ENCODE results near the gene ASB12. TPM values are rescaled to one million over a fixed set of nuclear protein-coding genes. Genes with fewer than 3 reads are reported as not detected.

The ASB12 gene
- polyA plus RNA-seq, 2 donors, result 0.18 to 0.24 TPM

GRCh38 chrX:64190136-64190740 lies 40.2 kb downstream of the ASB12 start:
- Histone ChIP-seq H3K36me3 (ENCODE audit: control insufficient read depth in 2 of 2, insufficient read depth in 2 of 2, low read length in 1 of 2) (peaks cover 3 to 25% of the 10 kb centered on the region in 2 donors), H3K4me3 (ENCODE audit: low read depth in 1 of 2, low read length in 2 of 2) (no peak overlapping the region), H3K4me1 (ENCODE audit: control insufficient read depth in 2 of 2, insufficient read depth in 2 of 2, low read length in 1 of 2) (no peaks in the 10 kb centered on the region), H3K27me3 (ENCODE audit: control insufficient read depth in 1 of 2, insufficient read depth in 2 of 2, low read length in 2 of 2) (no peaks in the 10 kb centered on the region), H3K9me3 (ENCODE audit: control insufficient read depth in 2 of 2, insufficient read depth in 1 of 2, low read depth in 1 of 2, low read length in 1 of 2) (no peaks in the 10 kb centered on the region), H3K27ac (ENCODE audit: low read depth in 2 of 2, low read length in 1 of 2) (no peak overlapping the region)
- WGBS, 2 donors, result 76 to 97% methylated on average over 10 of the region's 10 CpGs

GRCh38 chrX:64188901-64189300 lies 41.5 kb downstream of the ASB12 start:
- Histone ChIP-seq H3K27ac (ENCODE audit: low read depth in 2 of 2, low read length in 1 of 2) (no peak overlapping the region), H3K36me3 (ENCODE audit: control insufficient read depth in 2 of 2, insufficient read depth in 2 of 2, low read length in 1 of 2) (peaks cover 3 to 25% of the 10 kb centered on the region in 2 donors), H3K9me3 (ENCODE audit: control insufficient read depth in 2 of 2, insufficient read depth in 1 of 2, low read depth in 1 of 2, low read length in 1 of 2) (no peaks in the 10 kb centered on the region), H3K27me3 (ENCODE audit: control insufficient read depth in 1 of 2, insufficient read depth in 2 of 2, low read length in 2 of 2) (no peaks in the 10 kb centered on the region), H3K4me3 (ENCODE audit: low read depth in 1 of 2, low read length in 2 of 2) (no peak overlapping the region), H3K4me1 (ENCODE audit: control insufficient read depth in 2 of 2, insufficient read depth in 2 of 2, low read length in 1 of 2) (no peaks in the 10 kb centered on the region)
- 94 to 96% methylated on average over 3 of the region's 3 CpGs for WGBS, 2 donors

- no peak overlapping the region for H3K27ac ChIP-seq (ENCODE audit: low read depth in 2 of 2, low read length in 1 of 2)
- H3K4me1 ChIP-seq (ENCODE audit: control insufficient read depth in 2 of 2, insufficient read depth in 2 of 2, low read length in 1 of 2), result no peaks in the 10 kb centered on the region
- no peaks in the 10 kb centered on the region for H3K9me3 ChIP-seq (ENCODE audit: control insufficient read depth in 2 of 2, insufficient read depth in 1 of 2, low read depth in 1 of 2, low read length in 1 of 2)
- H3K27me3 ChIP-seq (ENCODE audit: control insufficient read depth in 1 of 2, insufficient read depth in 2 of 2, low read length in 2 of 2), result no peaks in the 10 kb centered on the region
- peaks cover 3 to 22% of the 10 kb centered on the region in 2 donors for H3K36me3 ChIP-seq (ENCODE audit: control insufficient read depth in 2 of 2, insufficient read depth in 2 of 2, low read length in 1 of 2)
- H3K4me3 ChIP-seq (ENCODE audit: low read depth in 1 of 2, low read length in 2 of 2), result no peak overlapping the region
These were observed 42.7 kb downstream of the ASB12 start for GRCh38 chrX:64187762-64188150.

GRCh38 chrX:64186974-64187761 lies 43.2 kb downstream of the ASB12 start:
- peaks cover 0 to 17% of the 10 kb centered on the region in 2 donors for H3K36me3 ChIP-seq (ENCODE audit: control insufficient read depth in 2 of 2, insufficient read depth in 2 of 2, low read length in 1 of 2)
- no peaks in the 10 kb centered on the region for H3K27me3 ChIP-seq (ENCODE audit: control insufficient read depth in 1 of 2, insufficient read depth in 2 of 2, low read length in 2 of 2)
- H3K27ac ChIP-seq (ENCODE audit: low read depth in 2 of 2, low read length in 1 of 2), result no peak overlapping the region
- H3K9me3 ChIP-seq (ENCODE audit: control insufficient read depth in 2 of 2, insufficient read depth in 1 of 2, low read depth in 1 of 2, low read length in 1 of 2), result no peaks in the 10 kb centered on the region
- WGBS, 2 donors, result 59 to 97% methylated on average over 1 of the region's 1 CpG
- H3K4me3 ChIP-seq (ENCODE audit: low read depth in 1 of 2, low read length in 2 of 2), result no peak overlapping the region
- no peaks in the 10 kb centered on the region for H3K4me1 ChIP-seq (ENCODE audit: control insufficient read depth in 2 of 2, insufficient read depth in 2 of 2, low read length in 1 of 2)

- Histone ChIP-seq H3K4me3 (ENCODE audit: low read depth in 1 of 2, low read length in 2 of 2) (no peak overlapping the region), H3K36me3 (ENCODE audit: control insufficient read depth in 2 of 2, insufficient read depth in 2 of 2, low read length in 1 of 2) (no peaks in the 10 kb centered on the region), H3K9me3 (ENCODE audit: control insufficient read depth in 2 of 2, insufficient read depth in 1 of 2, low read depth in 1 of 2, low read length in 1 of 2) (no peaks in the 10 kb centered on the region), H3K4me1 (ENCODE audit: control insufficient read depth in 2 of 2, insufficient read depth in 2 of 2, low read length in 1 of 2) (no peaks in the 10 kb centered on the region), H3K27me3 (ENCODE audit: control insufficient read depth in 1 of 2, insufficient read depth in 2 of 2, low read length in 2 of 2) (no peaks in the 10 kb centered on the region), H3K27ac (ENCODE audit: low read depth in 2 of 2, low read length in 1 of 2) (no peak overlapping the region)
- WGBS, 2 donors, result 69 to 92% methylated on average over 2 of the region's 2 CpGs
These were observed 46.0 kb downstream of the ASB12 start for GRCh38 chrX:64184396-64184795.

- WGBS, 2 donors, result 85 to 100% methylated on average over 2 of the region's 2 CpGs
- Histone ChIP-seq H3K36me3 (ENCODE audit: control insufficient read depth in 2 of 2, insufficient read depth in 2 of 2, low read length in 1 of 2) (no peaks in the 10 kb centered on the region), H3K27ac (ENCODE audit: low read depth in 2 of 2, low read length in 1 of 2) (no peak overlapping the region), H3K4me1 (ENCODE audit: control insufficient read depth in 2 of 2, insufficient read depth in 2 of 2, low read length in 1 of 2) (peaks cover 0 to 2% of the 10 kb centered on the region in 2 donors), H3K9me3 (ENCODE audit: control insufficient read depth in 2 of 2, insufficient read depth in 1 of 2, low read depth in 1 of 2, low read length in 1 of 2) (no peaks in the 10 kb centered on the region), H3K4me3 (ENCODE audit: low read depth in 1 of 2, low read length in 2 of 2) (no peak overlapping the region), H3K27me3 (ENCODE audit: control insufficient read depth in 1 of 2, insufficient read depth in 2 of 2, low read length in 2 of 2) (no peaks in the 10 kb centered on the region)
These were observed 48.2 kb downstream of the ASB12 start for GRCh38 chrX:64182208-64182607.

GRCh38 chrX:64176876-64177275 lies 53.5 kb downstream of the ASB12 start:
- Histone ChIP-seq H3K4me3 (ENCODE audit: low read depth in 1 of 2, low read length in 2 of 2) (no peak overlapping the region), H3K27me3 (ENCODE audit: control insufficient read depth in 1 of 2, insufficient read depth in 2 of 2, low read length in 2 of 2) (no peaks in the 10 kb centered on the region), H3K36me3 (ENCODE audit: control insufficient read depth in 2 of 2, insufficient read depth in 2 of 2, low read length in 1 of 2) (no peaks in the 10 kb centered on the region)

More at GRCh38 chrX:64176876-64177275, 53.5 kb downstream of the ASB12 start:
- Histone ChIP-seq H3K9me3 (ENCODE audit: control insufficient read depth in 2 of 2, insufficient read depth in 1 of 2, low read depth in 1 of 2, low read length in 1 of 2) (no peaks in the 10 kb centered on the region), H3K4me1 (ENCODE audit: control insufficient read depth in 2 of 2, insufficient read depth in 2 of 2, low read length in 1 of 2) (peaks cover 0 to 2% of the 10 kb centered on the region in 2 donors), H3K27ac (ENCODE audit: low read depth in 2 of 2, low read length in 1 of 2) (no peak overlapping the region)

Other genes starting within 250 kb of the ASB12 start
- 1 to 10 TPM; 1.5 to 2.2 TPM for gene AMER1, start 24.9 kb downstream of the ASB12 start, polyA plus RNA-seq
- gene MTMR8, start 164.8 kb upstream of the ASB12 start, polyA plus RNA-seq, result 1 to 10 TPM; 1.2 to 1.3 TPM